HL-60/S4 (cell line): Measurements from ENCODE around the gene NFKBIE.
"Not testable (repeated sequence)": the region's sequence is repeated elsewhere in the genome, so short reads cannot be mapped to it uniquely, and the experiment has no call there.

ENCODE experiments used
- in situ Hi-C: fragments of 300-500 bp; cut with MboI; formaldehyde crosslinking; loops from 2 replicates; pipeline ENCODE4 v1.14.3; 2022; ENCODE audit warnings: low sequenced_read_pairs

Gene NFKBIE

GRCh38 chr6:44246663-44247337 is 18.6 kb downstream of the NFKBIE start, which contains the start of gene HSP90AB1:
TSS of gene HSP90AB1 (plus strand) at chr6:44247101. CDS start at chr6:44248630, 1,529 bp downstream.
- in situ Hi-C loops = loop anchor here (5.0 kb wide), 1 partner anchor 74 kb away; no protein-coding TSS in a partner anchor

GRCh38 chr6:44245912-44246662 is 19.3 kb downstream of the NFKBIE start:
- in situ Hi-C loops = loop anchor here (5.0 kb wide), 1 partner anchor 74 kb away; no protein-coding TSS in a partner anchor

DNA sequence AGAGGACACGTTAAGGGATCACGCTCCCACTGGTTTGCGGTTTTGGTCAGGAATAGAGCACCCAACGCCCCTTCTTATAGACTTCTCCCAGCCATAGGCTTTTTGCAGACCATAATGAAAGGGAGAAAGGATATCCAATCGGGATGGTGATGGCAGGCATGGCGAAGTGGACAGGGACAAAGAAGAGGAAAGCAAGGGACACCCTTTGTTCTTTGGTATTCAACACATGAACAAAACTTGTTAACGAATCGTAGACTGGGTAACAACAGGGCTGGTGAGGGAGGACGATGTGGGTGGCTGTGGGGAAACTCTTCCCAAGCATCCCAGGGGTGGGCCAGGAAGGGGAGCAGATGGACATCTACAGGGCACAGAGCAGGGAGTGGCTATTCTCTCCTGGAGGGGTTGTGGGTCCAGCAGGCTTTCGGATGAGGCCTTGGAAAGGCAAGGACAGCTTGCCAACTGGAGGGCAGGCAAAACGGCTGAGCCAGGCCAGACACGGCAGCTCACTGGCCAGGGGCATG is 19.9 kb downstream of the NFKBIE start:
- in situ Hi-C loops = loop anchor here (5.0 kb wide), 1 partner anchor 73 kb away; no protein-coding TSS in a partner anchor

DNA sequence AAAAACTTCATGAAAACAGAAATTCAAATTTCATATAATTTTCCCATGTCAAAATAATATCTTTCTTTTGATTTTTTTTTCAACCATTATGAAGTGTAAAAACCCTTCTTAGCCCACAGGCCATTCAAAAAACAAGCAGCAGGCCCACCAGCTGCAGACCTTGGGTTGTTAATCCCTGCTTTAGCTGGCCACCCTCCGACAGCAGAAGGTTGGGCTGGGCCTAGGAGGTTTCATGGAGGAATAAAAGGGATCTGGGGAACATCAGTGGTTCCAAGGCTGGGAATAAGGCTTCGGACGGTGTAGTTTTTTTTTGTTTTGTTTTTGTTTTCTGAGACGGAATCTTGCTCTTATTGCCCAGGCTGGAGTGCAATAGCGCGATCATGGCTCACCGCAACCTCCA is 22.0 kb downstream of the NFKBIE start:
- in situ Hi-C loops = no loop called here

DNA sequence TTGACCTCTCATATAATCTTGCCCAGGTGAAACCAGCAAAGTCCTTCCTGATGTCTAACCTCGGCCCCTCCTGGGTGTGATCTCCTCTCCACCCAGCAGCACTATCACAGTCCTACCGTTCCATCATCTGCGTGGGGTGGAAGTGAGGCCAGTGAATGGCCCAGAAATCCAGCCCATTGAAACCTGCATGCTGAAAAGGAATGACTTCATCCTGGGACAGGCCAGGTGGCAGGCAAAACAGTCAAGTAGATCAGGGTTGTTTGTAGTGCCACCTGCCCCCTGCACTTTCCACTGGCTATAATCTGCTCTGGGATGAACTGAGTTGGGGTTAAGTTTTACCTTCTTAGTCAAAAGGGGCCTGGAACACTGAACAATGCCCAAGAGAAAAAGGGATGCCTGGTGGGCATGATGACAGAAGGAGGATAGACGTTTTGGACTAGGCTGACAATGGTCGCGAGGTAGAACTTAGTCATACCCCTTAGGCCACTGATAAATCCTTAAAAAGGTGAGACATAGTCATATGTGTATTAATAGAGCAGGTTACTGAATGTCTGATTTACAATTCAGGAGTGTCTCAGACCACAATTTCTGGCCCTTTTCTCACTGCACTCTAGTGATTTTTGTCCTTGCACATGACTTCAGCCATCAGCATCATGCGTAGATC is 26.5 kb downstream of the NFKBIE start:
- in situ Hi-C loops = no loop called here

- in situ Hi-C loops = no loop called here
Observed at GRCh38 chr6:44237813-44238433, 27.4 kb downstream of the NFKBIE start.

DNA sequence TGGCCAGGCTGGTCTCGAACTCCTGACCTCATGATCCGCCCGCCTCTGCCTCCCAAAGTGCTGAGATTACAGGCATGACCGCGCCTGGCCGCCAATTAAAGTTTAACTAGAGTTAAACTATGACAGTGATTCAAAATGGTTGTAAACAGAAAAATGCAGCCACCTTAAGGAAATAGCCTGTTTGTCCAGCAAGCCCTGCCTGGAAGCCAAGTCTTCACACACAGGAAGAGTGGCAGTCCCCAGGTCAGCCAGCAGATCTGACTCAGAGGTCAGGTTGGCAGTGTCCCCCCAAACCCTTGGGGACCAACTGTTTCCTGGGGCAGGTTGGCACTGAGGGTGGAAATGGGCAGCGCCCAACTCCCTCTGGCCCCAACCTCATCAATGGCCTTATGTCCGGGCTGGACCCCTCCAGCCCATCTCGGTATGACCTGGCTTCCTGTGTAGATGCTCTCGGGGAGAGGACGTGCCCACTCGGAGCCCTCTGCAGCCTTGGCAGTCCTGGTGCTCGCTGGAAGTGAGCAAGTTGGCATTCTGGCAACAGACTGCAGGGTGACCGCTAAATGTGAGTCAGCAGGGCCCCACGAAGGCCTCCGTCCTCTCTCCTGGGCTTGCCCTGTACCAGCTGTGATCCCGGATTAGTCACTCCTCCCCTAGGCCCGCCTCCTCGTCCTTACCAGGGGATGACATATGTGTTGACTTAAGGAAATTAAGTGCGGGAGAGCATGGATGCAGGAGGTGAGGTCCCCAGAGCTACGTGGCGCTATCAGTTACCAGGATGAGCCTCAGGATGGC is 28.1 kb downstream of the NFKBIE start:
- in situ Hi-C loops = no loop called here

- in situ Hi-C loops = no loop called here
Observed at GRCh38 chr6:44235891-44236516, 29.3 kb downstream of the NFKBIE start.

GRCh38 chr6:44235269-44235668 is 30.1 kb downstream of the NFKBIE start:
- in situ Hi-C loops = no loop called here

DNA sequence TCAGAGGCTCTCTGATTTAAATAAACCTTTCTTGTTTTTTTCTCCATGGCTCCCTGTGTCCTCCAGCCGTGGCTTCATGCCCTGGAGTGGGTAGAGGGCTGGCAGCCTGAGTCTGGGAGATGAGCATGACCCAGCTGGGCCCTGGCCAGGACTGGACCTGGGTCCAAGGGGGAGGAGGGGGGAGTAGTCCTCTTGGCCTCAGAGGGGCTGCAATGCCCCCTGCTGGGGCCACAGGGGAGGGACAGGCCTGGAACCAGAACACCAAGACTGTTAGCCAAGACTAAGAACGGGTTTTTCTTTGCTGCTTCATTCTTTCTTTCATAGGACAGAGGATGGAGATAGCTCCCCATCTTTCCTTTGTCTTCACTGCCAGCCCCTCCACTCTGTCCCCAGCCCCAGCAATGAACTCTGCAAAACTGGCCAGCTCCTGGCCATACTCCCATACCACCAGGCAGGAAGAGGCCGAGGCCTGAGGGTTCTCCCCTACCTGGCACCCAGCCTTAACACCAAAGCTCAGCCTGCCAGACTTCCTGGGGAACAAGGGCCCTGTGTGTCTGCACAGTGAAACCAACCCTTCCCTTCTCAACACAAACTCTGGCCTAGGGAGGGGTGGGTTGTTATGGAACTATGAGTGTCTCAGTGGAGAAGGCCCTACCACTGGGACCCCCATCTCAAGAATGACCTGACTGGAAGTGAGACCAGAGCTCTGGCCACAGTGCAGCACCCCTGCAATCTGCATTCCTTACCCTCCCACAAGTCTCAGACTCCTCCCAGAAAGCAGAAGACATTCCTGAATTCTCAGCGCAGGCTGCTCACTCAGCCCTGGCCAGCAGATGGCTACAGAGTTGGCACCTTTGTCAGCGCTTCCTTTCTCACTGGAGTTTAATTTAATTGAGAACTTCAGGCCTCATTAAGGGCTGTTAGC is 31.0 kb downstream of the NFKBIE start:
- in situ Hi-C loops = no loop called here

DNA sequence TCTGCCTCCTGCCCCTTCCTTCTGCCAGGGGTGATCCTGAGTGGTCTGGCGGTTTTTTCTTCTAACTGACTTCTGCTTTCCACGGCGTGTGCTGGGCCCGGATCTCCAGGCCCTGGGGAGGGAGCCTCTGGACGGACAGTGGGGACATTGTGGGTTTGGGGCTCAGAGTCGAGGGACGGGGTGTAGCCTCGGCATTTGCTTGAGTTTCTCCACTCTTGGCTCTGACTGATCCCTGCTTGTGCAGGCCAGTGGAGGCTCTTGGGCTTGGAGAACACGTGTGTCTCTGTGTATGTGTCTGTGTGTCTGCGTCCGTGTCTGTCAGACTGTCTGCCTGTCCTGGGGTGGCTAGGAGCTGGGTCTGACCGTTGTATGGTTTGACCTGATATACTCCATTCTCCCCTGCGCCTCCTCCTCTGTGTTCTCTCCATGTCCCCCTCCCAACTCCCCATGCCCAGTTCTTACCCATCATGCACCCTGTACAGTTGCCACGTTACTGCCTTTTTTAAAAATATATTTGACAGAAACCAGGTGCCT is 31.7 kb downstream of the NFKBIE start:
- in situ Hi-C loops = no loop called here

DNA sequence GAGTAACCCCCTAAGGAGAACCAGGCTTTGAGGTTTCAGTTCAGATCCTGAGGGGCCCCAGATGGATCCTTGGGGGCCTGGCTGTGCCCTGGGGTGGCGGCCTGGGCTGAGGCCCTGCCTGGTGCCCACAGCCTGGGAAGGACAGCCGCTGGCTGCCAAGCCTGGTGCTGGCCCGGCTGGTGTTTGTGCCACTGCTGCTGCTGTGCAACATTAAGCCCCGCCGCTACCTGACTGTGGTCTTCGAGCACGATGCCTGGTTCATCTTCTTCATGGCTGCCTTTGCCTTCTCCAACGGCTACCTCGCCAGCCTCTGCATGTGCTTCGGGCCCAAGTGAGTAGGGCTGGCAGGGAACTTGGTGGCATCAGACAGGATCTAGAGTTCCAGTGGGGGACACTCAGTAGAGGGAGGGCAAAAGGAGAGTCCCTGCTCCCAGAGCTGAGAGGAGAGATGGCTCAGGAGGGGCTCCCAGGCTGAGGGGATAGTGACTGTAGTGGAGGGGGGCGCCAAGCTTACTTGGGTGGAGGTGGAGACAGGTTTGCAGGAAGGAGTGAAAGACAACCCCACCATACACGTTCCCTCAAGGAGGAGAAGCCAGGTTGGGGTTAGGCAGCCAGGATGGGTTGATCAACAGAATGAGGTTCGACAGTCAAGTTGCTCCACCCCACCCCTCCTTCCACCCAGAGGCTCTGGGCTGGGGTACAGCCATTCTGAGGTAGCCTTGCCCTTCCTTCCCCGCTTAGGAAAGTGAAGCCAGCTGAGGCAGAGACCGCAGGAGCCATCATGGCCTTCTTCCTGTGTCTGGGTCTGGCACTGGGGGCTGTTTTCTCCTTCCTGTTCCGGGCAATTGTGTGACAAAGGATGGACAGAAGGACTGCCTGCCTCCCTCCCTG is 32.4 kb downstream of the NFKBIE start:
- in situ Hi-C loops = no loop called here

DNA sequence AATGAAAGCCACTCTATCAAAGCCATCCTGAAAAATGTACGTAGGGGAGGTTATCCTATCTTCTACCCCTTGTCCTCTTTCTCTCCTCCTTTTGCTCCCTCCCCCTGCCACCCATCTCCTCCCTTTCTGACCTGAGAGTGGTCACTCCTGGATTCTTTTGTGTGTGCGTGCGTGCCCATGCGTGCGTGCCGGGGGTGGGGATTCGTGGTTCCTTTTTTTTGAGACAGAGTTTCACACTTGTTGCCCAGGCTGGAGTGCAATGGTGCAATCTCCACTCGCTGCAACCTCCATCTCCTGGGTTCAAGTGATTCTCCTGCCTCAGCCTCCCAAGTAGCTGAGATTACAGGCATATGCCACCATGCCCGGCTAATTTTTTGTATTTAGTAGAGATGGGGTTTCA is 33.9 kb downstream of the NFKBIE start:
- in situ Hi-C loops = not testable (repeated sequence)

DNA sequence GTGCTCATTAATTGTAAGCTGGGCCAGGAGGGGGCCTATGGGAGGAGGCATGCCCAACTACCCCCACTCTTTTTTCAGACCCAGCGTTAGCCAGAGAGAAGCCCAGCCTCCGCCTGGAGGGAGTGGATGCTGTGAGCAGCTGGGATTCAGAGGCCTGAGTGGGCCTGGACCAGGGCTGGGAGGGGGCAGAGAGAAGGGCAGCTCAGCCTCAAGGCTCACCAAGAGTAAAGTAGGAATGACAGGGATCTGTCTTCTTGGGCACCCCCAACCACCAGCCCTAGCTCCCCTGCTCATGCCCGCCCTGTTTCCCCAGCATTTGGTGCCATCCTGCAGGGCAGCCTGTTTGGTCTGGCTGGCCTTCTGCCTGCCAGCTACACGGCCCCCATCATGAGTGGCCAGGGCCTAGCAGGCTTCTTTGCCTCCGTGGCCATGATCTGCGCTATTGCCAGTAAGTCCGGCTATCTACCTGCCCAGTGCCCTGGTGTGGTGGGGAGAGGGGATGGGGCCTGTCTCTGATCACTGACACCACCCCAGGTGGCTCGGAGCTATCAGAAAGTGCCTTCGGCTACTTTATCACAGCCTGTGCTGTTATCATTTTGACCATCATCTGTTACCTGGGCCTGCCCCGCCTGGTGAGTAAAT is 35.2 kb downstream of the NFKBIE start:
- in situ Hi-C loops = no loop called here

GRCh38 chr6:44229376-44230033 is 35.8 kb downstream of the NFKBIE start:
- in situ Hi-C loops = no loop called here

DNA sequence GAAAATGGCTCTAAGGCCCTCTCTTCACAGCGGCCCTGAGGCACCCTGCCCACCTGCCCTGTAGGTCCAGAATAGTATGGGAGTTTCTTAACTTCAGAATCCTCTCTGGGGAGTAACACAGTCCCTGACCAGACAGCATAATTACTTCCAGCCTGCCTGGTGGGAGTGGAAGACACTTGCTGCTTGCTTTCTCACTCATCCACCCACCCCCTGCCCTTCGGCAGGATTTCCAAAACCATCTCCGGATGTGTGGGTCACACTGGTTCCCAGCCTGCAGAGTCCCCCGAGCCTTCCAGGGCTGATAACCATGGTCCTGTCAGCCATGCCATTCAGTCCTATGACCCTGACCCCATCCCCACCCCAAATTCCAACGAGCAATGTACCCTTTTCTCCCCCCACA is 36.5 kb downstream of the NFKBIE start:
- in situ Hi-C loops = no loop called here
